NCI-H526 treated with DMSO at 0.1 percent for 48 hours (cell line): ENCODE measurements around the gene SNAP29.
"Not testable (repeated sequence)": the region's sequence is repeated elsewhere in the genome, so short reads cannot be mapped to it uniquely, and the experiment has no call there.

Experiments used
- DNase-seq: peaks from one replicate; lab custom pipeline; 2025; lab: John Stamatoyannopoulos, UW

SNAP29 gene

GRCh38 chr22:20867179-20868024 lies 8.6 kb downstream of the SNAP29 start:
- DNase-seq, result no peak

GRCh38 chr22:20868025-20868962 lies 9.5 kb downstream of the SNAP29 start:
- DNase-seq, result no peak

- no peak for DNase-seq
Measured at GRCh38 chr22:20869234-20869633, 10.4 kb downstream of the SNAP29 start.

- no peak for DNase-seq
Measured at GRCh38 chr22:20873214-20873613, 14.4 kb downstream of the SNAP29 start.

GRCh38 chr22:20875296-20875695 lies 16.5 kb downstream of the SNAP29 start:
- DNase-seq, result no peak

- DNase-seq, result no peak
Measured at GRCh38 chr22:20877715-20878114, 18.9 kb downstream of the SNAP29 start.

DNA sequence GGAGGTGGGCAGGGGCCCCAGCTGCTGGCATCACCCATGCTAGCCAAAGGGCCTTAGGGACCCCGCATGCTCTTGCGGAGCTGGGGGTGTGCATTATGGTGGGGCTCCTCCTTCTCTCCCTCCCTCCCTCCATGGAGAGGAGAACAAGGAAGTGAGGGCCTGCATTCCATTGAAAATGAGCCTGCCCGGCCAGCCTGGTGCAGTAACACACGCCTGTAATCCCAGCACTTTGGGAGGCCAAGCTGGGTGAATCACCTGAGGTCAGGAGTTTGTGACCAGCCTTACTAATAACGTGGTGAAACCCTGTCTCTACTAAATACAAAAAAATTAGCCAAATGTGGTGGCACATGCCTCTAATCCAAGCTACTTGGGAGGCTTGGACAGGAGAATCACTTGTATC lies 22.4 kb downstream of the SNAP29 start:
- DNase-seq, result no peak

DNA sequence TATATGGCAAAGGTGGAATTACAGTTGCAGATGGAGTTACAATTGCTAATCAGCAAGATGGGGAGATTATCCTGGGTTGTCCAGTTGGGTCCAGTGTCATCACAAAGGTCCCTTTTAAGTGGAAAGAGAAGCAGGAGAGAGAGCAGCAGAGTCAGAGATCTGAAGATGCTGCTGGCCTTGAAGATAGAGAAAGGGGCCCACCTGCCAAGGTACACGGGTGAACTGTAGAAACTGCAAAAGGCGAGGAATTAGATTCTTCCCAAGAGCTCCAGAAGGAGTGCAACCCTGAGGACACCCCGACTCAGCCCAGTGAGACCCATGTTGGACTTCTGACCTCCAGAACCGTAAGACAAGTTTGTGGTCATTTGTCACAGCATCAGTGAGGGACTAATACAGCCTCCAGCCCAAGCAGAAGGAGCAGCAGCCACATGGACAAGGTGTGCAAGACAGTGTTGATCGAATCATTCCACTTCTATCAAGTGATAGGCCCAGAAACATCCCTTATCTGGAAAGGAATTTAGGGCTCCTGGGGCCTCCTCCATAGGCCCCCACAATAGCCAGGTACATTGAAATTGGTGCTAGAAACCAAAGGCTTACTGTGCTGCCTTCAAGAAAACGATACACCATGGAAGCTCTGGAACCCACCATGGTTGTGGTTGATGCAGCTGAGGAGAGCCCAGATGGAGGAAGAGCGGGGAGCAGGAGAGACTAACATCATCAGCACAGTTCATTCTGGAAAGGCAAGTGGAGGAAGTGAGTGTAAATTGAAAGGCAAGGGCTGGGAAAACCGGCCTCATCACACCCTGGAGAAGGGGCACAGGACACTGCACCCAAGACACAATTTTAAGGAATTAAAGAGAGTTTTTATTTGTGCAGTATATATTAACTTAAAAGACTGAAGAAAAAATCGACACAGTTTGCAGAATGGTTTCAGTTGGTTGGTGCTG lies 23.3 kb downstream of the SNAP29 start:
- DNase-seq, result no peak

DNA sequence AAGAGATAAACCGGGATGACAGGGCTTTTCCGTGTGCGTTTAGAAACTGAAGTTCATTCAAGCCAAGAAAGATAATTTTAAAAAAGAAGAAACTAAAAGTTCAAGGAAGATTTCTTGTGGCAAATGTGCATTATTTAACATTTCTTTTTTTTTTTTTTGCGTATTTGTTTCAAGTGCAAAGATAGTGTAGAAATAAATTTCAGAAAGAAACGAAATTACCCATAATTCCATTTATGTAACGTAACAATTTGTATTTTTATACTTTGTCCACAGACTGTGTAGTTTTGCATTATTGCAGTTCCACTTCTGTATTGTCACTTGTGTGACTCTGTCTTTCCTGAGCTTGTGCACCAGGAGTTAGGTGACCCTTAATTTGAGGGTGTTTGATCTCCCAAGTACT lies 24.0 kb downstream of the SNAP29 start:
- DNase-seq, result no peak

- DNase-seq, result no peak
Measured at GRCh38 chr22:20884454-20884853, 25.6 kb downstream of the SNAP29 start.

- DNase-seq, result no peak
Measured at GRCh38 chr22:20885017-20885556, 26.3 kb downstream of the SNAP29 start.

DNA sequence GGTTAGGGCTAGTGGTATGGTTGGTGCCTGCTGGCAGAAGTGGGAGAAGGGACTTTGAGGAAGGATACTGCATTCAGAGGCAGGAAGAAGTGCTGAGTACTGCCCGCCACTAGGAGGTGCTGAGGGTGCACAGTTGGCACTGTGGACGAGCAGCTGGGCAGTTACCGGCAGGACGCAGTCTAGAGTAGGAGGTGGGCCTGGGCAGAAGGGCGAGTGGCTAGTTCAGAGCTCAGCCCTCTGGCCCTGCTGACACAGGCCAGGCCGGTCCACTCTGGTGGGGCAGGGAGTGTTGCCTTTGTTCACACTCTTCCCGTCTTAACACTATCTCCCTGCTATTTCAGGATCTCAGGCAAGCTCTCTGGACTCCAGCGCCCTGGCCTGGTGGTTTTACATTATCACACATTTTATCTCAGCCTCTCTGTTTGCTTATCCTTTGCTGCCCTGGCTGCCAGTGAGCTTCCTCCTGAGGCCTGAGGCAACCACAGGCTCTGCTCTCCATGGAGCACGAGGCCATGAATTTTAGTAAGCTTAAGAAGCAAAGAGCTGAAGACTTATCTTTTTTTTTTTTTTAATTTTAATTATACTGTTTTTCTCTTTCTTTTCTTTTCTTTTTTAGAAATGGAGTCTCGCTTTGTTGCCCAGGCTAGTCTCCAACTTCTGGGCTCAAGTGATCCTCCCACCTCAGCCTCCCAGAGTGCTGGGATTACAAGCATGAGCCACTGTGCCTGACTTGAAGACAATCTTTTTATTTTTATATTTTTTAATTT lies 26.9 kb downstream of the SNAP29 start:
- peak; percentile 54 for DNase-seq

GRCh38 chr22:20887375-20887774 lies 28.6 kb downstream of the SNAP29 start:
- no peak for DNase-seq

DNA sequence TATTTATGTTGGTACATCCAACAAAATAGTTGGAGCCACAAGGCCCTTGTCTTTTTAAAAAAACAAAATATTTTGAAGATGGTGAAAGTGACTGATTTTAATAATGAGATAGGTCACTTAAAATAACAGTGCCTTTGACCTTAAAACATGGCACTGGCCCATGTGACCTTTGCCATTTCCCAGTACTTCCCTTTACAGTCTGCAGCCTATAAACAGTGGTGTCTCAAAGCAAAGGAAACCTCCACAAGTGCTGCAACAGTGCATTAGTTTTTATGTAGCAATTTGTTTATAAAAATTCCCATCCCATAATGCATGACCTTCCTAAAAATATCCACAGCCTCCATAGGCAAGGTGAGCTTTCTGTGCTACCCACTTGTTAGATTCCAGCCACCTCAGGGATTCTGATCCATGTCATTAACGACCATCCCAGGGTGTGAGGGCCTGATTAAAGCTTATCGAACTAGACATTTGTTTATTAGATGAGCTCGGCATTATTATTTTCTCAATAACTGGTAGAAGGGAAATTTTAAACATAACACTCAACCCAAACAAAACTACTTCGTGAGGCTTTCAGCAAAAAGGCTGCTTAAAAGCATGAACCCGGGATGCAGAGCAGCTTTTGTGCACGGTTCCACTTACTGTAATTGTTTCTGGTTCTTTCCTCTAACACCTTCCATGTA lies 30.4 kb downstream of the SNAP29 start:
- DNase-seq, result no peak

DNA sequence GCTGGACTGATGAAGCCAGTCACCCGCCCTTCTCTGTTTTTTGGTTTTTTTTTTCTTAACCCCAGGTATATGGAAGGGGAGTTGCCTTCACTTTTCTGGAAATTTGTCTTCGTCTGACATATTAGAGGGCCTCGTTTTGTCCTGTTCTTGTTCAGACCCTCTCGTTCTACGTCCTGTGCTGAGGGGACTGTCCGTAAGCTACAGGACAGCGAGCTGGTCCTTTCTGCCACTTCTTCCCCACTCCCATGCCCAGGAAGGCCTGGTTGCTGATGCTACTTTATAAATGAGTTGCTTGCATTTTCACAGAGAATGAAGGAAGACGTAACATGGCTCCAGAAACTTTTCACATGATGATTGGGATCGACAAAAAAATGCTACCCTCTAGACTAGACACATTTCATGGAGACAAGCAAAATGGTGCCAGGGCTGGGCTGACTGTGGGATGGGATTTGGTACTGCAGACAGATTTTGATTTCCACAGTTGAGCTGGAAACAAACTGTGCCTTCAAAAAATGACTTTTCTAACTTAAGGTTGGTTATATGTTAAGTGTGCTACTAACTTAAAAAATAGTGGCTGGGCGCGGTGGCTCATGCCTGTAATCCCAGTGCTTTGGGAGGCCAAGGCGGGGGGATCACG lies 31.2 kb downstream of the SNAP29 start:
- DNase-seq, result no peak

DNA sequence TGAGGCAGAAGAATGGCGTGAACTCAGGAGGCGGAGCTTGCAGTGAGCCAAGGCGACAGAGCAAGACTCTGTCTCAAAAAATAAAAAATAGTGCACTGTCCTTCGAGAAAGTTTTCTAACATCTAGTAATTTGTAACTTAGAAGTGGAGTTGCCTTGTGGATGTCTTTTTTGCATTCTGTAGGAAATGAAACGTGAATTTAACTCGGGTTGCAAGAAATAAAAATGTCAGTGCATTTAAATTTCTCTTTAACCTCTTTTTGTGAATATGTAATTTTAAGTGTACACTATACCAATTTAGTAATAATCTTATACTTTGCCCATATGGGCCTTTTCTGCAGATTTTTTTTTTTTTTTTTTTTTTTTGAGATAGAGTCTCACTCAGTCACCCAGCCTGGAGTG lies 32.2 kb downstream of the SNAP29 start:
- no peak for DNase-seq

GRCh38 chr22:20897737-20898136 lies 38.9 kb downstream of the SNAP29 start:
- DNase-seq, result not testable (repeated sequence)

GRCh38 chr22:20899827-20900423 lies 41.1 kb downstream of the SNAP29 start:
- DNase-seq, result no peak
